Neural progenitor cell (in vitro differentiated cells): Measurements from ENCODE around the gene DACT1. TPM values are rescaled to one million over a fixed set of nuclear protein-coding genes. Genes with fewer than 3 reads are reported as not detected.

Experiments
- DNase-seq: peaks from one replicate; pipeline ENCODE4 v3.0.0-alpha.2; 2016; ENCODE audit warnings: low spot score
- H2AFZ ChIP-seq: fragments of 200-600 bp; sonication (generic); replicated peaks from 2 replicates; pipeline ENCODE4 v1.6.1; 2016; ENCODE audit warnings: antibody characterized with exemption
- H3F3A ChIP-seq: fragments of 200-600 bp; sonication (generic); 2 replicates; pipeline ENCODE4 v1.6.1; 2016; ENCODE audit warnings: antibody characterized with exemption, low read depth
- H3K27ac ChIP-seq: fragments of 200-600 bp; sonication (generic); 2 replicates; pipeline ENCODE4 v1.5.1; 2016; ENCODE audit warnings: mild to moderate bottlenecking
- H3K27me3 ChIP-seq: fragments of 200-600 bp; sonication (generic); 2 replicates; pipeline ENCODE4 v1.6.1; 2016; ENCODE audit warnings: mild to moderate bottlenecking, moderate library complexity
- H3K36me3 ChIP-seq: fragments of 200-600 bp; sonication (generic); 2 replicates; pipeline ENCODE4 v1.5.1; 2016
- H3K4me1 ChIP-seq: fragments of 200-600 bp; sonication (generic); 2 replicates; pipeline ENCODE4 v1.6.1; 2016; ENCODE audit warnings: mixed run types
- H3K4me2 ChIP-seq: fragments of 200-600 bp; sonication (generic); 2 replicates; pipeline ENCODE4 v1.6.1; 2016
- H3K4me3 ChIP-seq: fragments of 200-600 bp; sonication (generic); 2 replicates; pipeline ENCODE4 v1.5.1; 2016
- H3K79me2 ChIP-seq: fragments of 200-600 bp; sonication (generic); 2 replicates; pipeline ENCODE4 v1.6.1; 2016; ENCODE audit warnings: low read depth
- H3K9ac ChIP-seq: fragments of 200-600 bp; sonication (generic); 2 replicates; pipeline ENCODE4 v1.6.1; 2016
- H3K9me3 ChIP-seq: fragments of 200-600 bp; sonication (generic); 2 replicates; pipeline ENCODE4 v1.5.1; 2016; ENCODE audit warnings: low read depth
- H4K20me1 ChIP-seq: fragments of 200-600 bp; sonication (generic); 2 replicates; pipeline ENCODE4 v1.6.1; 2016; ENCODE audit warnings: low read depth
- H3K27ac Mint-ChIP-seq: 3 replicates; pipeline ENCODE4 v1.8.0; 2021; ENCODE audit warnings: mixed read lengths
- H3K27me3 Mint-ChIP-seq: 2 replicates; pipeline ENCODE4 v1.8.0; 2022; ENCODE audit warnings: low read depth, mild to moderate bottlenecking, inconsistent platforms, moderate library complexity, mixed read lengths; ENCODE audit not compliant: insufficient read depth
- H3K36me3 Mint-ChIP-seq: 3 replicates; pipeline ENCODE4 v1.8.0; 2021; ENCODE audit warnings: mixed read lengths
- H3K4me1 Mint-ChIP-seq: 3 replicates; pipeline ENCODE4 v1.8.0; 2021; ENCODE audit warnings: mixed read lengths
- H3K4me3 Mint-ChIP-seq: 3 replicates; pipeline ENCODE4 v1.8.0; 2021; ENCODE audit warnings: mild to moderate bottlenecking, moderate library complexity, mixed read lengths
- H3K9me3 Mint-ChIP-seq: 3 replicates; pipeline ENCODE4 v1.8.0; 2020; ENCODE audit warnings: mixed read lengths
- CTCF ChIP-seq: fragments of 200-600 bp; sonication (generic); IDR thresholded peaks from 2 replicates; pipeline ENCODE4 v1.5.1; 2017; ENCODE audit warnings: antibody characterized with exemption, mild to moderate bottlenecking
- EZH2 ChIP-seq: fragments of 200-600 bp; sonication (generic); IDR thresholded peaks from 2 replicates; pipeline ENCODE4 v1.6.1; 2017; ENCODE audit warnings: antibody characterized with exemption, mild to moderate bottlenecking, moderate library complexity
- EZH2phosphoT487 ChIP-seq: fragments of 200-600 bp; sonication (generic); IDR thresholded peaks from 2 replicates; pipeline ENCODE4 v1.6.1; 2017; ENCODE audit warnings: antibody characterized with exemption
- total RNA-seq: library from RNA; depleted of rRNA; stranded (reverse); fragments of >200 nt; gene quantifications from 2 replicates; pipeline ENCODE4 v1.2.3, GENCODE V29; 2015; ENCODE audit warnings: low replicate concordance

The DACT1 gene
- total RNA-seq, 1 donor from 2014 or later = 3.4 TPM

GRCh38 chr14:58671024-58671423 lies 33.3 kb downstream of the DACT1 start:
- no peak overlapping the region for H3K4me3 Mint-ChIP-seq
- Histone ChIP-seq H3F3A (no peaks in the 10 kb centered on the region), H3K4me2 (no peak overlapping the region), H3K9ac (no peak overlapping the region), H3K4me1 (no peaks in the 10 kb centered on the region), H3K79me2 (no peaks in the 10 kb centered on the region), H3K27ac (no peak overlapping the region), H3K27me3 (no peaks in the 10 kb centered on the region), H3K9me3 (no peaks in the 10 kb centered on the region), H3K4me3 (no peak overlapping the region), H4K20me1 (no peaks in the 10 kb centered on the region), H3K36me3 (no peaks in the 10 kb centered on the region), H2AFZ (no peak overlapping the region)
- H3K27ac Mint-ChIP-seq = no peak overlapping the region
- no peak for DNase-seq
- TF ChIP-seq EZH2phosphoT487 (no peak), EZH2 (no peak), CTCF (no peak)
- H3K36me3 Mint-ChIP-seq = no peaks in the 10 kb centered on the region
- H3K27me3 Mint-ChIP-seq = no peaks in the 10 kb centered on the region
- H3K9me3 Mint-ChIP-seq = no peaks in the 10 kb centered on the region
- peaks cover 10% of the 10 kb centered on the region for H3K4me1 Mint-ChIP-seq

- Mint-ChIP-seq H3K27me3 (no peaks in the 10 kb centered on the region), H3K9me3 (no peaks in the 10 kb centered on the region), H3K36me3 (no peaks in the 10 kb centered on the region), H3K4me1 (peaks cover 10% of the 10 kb centered on the region), H3K4me3 (no peak overlapping the region), H3K27ac (no peak overlapping the region)
- no peaks in the 10 kb centered on the region for H3K36me3 ChIP-seq
- no peak for DNase-seq
- no peak for TF ChIP-seq EZH2phosphoT487
- no peak for TF ChIP-seq EZH2
- no peak for TF ChIP-seq CTCF
- no peak overlapping the region for H3K4me2 ChIP-seq
- no peak overlapping the region for H3K27ac ChIP-seq
- H2AFZ ChIP-seq = no peak overlapping the region
- H3K4me3 ChIP-seq = no peak overlapping the region
- H3K27me3 ChIP-seq = no peaks in the 10 kb centered on the region
- no peaks in the 10 kb centered on the region for H4K20me1 ChIP-seq
- H3K9me3 ChIP-seq = no peaks in the 10 kb centered on the region
- no peaks in the 10 kb centered on the region for H3F3A ChIP-seq
- H3K79me2 ChIP-seq = no peaks in the 10 kb centered on the region
- H3K4me1 ChIP-seq = no peaks in the 10 kb centered on the region
- no peak overlapping the region for H3K9ac ChIP-seq
Observed at GRCh38 chr14:58671436-58671835, 33.7 kb downstream of the DACT1 start.

GRCh38 chr14:58673722-58674121 lies 36.0 kb downstream of the DACT1 start:
- no peak overlapping the region for H3K4me3 Mint-ChIP-seq
- H3K27me3 ChIP-seq = no peaks in the 10 kb centered on the region

More at GRCh38 chr14:58673722-58674121, 36.0 kb downstream of the DACT1 start:
- Mint-ChIP-seq H3K27me3 (no peaks in the 10 kb centered on the region), H3K9me3 (no peaks in the 10 kb centered on the region), H3K36me3 (no peaks in the 10 kb centered on the region), H3K4me1 (peaks cover 9% of the 10 kb centered on the region), H3K27ac (no peak overlapping the region)
- Histone ChIP-seq H2AFZ (no peak overlapping the region), H3K79me2 (no peaks in the 10 kb centered on the region), H3K9ac (no peak overlapping the region), H4K20me1 (no peaks in the 10 kb centered on the region), H3K36me3 (no peaks in the 10 kb centered on the region), H3K4me3 (no peak overlapping the region), H3F3A (no peaks in the 10 kb centered on the region), H3K4me2 (no peak overlapping the region), H3K4me1 (no peaks in the 10 kb centered on the region), H3K9me3 (no peaks in the 10 kb centered on the region), H3K27ac (no peak overlapping the region)
- TF ChIP-seq EZH2 (no peak), EZH2phosphoT487 (no peak), CTCF (no peak)
- no peak for DNase-seq
